A673 (cell line): ENCODE results near the gene HMX3.

Experiments used
- CTCF ChIP-seq: fragments of 300-800, 200-600 bp; sonication (generic); conservative IDR thresholded peaks from 2 replicates; pipeline ENCODE4 v1.5.1; 2017; ENCODE audit warnings: low read depth, mild to moderate bottlenecking, antibody characterized with exemption, low read length, moderate library complexity, mixed read lengths
- EZH2 ChIP-seq: fragments of 200-600 bp; sonication (generic); IDR thresholded peaks from 2 replicates; pipeline ENCODE4 v1.6.1; 2017; ENCODE audit warnings: borderline replicate concordance, low read depth, mild to moderate bottlenecking, mixed read lengths, antibody characterized with exemption, low read length; ENCODE audit not compliant: poor library complexity, severe bottlenecking

GRCh38 chr10:123086281-123086680 lies 49.5 kb upstream of the HMX3 start:
- TF ChIP-seq CTCF (no peak), EZH2 (no peak)
